Raji (cell line): ENCODE measurements around the gene ACAP1.

ENCODE experiments used
- POLR2A ChIP-seq: IDR thresholded peaks from 2 replicates; pipeline ENCODE4 v1.6.1; 2011; ENCODE audit warnings: low read depth, low read length, control low read depth; ENCODE audit not compliant: insufficient read depth

The ACAP1 gene

GRCh38 chr17:7336240-7337175, at the start of gene ACAP1:
Gene ACAP1 (plus strand): TSS chr17:7336529. CDS start chr17:7336735, 206 bp downstream.
- peak; percentile 57 for TF ChIP-seq POLR2A

- no peak for TF ChIP-seq POLR2A
Observed at GRCh38 chr17:7289256-7290032, 46.9 kb upstream of the ACAP1 start.

DNA sequence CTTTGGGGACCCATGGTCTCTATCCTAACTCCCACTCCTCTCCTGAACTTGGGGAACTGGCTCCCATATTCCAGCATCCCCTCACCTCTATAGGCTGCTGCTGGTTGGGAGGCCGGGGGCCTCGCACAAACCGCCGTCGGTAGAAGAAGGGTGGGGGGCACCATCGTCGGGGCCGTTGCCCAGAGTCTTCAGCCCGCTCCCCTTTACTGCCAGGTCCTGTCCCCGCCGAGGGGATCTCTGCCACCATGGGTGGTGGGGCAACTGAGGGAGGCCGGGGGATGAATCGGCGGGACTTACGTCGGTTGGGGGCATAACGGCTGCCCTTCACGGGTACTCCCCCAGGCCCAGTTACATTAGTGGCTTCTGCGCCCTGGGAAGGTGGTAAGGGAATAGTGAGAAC, 46.2 kb upstream of the ACAP1 start:
- no peak for TF ChIP-seq POLR2A

- no peak for TF ChIP-seq POLR2A
Observed at GRCh38 chr17:7290685-7291084, 45.6 kb upstream of the ACAP1 start.

- no peak for TF ChIP-seq POLR2A
Observed at GRCh38 chr17:7292194-7292593, 44.1 kb upstream of the ACAP1 start.

GRCh38 chr17:7292729-7293128, 43.6 kb upstream of the ACAP1 start:
- TF ChIP-seq POLR2A, result no peak

DNA sequence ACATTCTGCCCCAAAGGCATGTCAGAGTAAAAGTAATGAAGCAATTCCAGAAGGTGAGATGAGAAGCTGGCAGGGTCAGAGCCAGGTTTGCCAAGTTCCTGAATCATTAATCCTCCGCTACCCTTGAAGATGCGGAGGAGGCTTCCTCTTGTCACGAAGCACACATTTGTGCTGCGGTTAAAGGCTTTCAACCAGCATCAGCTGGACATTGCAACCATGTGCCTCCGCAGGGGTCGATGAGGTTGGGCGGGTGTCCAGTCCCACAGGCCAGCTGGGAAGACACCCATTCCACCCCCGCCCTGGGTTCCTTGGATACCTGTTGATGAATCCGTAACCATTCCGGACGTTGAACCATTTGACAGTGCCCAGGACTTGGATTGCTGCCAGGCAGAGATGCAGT, 43.2 kb upstream of the ACAP1 start:
- no peak for TF ChIP-seq POLR2A

DNA sequence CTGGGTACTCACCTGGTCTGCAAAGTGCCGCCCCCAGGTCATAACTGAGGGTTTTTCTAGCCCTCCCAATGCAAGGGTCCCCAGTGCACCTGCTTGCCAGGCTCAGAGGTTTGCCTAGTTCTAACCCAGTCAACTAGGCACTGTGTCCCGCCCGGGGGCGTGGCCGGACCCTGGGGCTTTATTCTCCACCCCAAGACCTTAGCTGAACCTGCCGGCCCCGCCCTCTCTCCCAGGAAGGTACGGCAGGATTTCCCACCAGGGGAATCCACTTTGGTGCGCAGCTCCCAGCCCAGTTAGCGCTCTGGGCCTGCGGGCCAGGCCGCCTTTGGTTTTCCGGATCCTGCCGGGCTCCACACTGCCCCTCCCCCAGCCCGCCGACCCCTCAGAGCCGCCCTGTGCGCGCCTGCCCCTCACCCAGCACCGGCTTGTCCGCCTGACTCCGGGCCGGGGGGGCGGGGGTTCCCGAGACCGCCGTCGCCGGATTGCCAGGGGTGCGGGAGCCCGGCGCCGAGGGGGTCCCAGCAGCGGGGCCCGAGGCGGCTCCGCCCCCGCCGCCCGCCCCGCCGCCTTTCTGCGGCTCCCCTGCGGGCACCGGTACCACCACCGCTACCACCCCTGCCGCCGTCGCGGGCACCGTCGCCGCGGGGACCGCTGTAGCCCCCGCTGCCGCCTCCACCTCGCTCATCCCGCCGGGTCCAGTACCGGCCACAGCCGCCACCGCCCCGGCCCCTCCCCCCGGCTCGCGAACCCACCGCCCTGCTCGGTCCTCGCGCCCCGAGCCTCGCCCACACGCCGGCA, 42.3 kb upstream of the ACAP1 start:
- TF ChIP-seq POLR2A, result no peak

GRCh38 chr17:7294614-7295153, 41.6 kb upstream of the ACAP1 start, which contains the start of gene YBX2:
Gene YBX2 (minus strand): TSS chr17:7294639. CDS start chr17:7294500, 139 bp downstream.
- TF ChIP-seq POLR2A, result no peak

GRCh38 chr17:7295230-7296180, 40.8 kb upstream of the ACAP1 start:
- no peak for TF ChIP-seq POLR2A

DNA sequence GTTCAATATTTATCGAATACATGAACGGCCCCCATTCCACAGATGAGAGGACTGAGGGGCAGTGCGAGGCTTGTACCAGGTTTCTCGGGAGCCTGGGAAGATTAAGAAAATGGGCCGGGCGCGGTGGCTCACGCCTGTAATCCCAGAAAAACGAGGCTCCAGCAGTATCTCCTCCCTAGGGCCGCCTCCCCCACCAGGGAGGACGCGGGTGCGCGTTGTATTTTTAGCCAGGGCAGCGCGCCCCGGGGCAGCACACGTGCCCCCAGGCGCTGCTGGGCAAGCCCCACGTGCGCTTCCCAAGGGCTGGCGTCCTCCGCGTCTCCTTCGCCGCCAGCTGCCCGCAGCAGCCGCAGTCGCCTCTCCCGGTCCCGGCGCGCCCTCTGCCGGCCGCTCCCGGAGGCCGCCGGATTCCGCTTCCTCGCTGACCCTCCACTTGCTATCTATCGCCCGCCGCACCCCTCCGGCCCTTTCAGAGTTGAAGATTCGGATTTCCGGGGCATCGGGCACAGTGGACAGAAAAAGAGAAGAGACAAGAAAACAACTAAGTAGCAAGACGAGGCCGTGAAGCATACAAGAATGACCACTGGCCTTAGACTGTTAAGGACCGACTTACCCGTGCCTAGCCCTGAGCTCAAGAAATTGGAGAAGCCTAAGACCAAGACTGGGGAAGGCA, 40.0 kb upstream of the ACAP1 start:
- TF ChIP-seq POLR2A, result no peak

DNA sequence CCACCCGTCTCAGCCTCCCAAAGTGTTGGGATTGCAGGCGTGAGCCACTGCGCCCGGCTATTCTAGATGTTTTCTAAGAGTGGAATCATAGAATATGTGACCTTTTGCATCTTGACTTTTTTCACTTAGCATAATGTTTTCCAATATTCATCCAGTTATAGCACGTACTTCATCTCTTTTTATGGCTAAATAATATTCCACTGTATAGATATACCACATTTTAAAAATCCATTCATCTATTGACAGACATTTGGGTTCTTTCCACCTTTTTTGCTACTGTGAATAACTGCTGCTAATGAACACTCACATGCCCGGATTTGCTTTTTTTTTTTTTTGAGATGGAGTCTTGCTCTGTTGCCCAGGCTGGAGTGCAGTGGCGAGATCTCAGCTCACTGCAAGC, 32.1 kb upstream of the ACAP1 start:
- no peak for TF ChIP-seq POLR2A
